Measurements from ENCODE around the gene SIDT2.

- TF ChIP-seq EP300 (IDR thresholded peaks at IDR 0.05) (no peak), POLR2A (IDR thresholded peaks at IDR 0.05) (no peak), CTCF (IDR thresholded peaks at IDR 0.05) (no peak)
Observed at GRCh38 chr11:117198613-117199012, 20.1 kb downstream of the SIDT2 start.

All from tibial nerve (tissue), 4 donors.